ENCODE data around the gene SCARF2.

DNA sequence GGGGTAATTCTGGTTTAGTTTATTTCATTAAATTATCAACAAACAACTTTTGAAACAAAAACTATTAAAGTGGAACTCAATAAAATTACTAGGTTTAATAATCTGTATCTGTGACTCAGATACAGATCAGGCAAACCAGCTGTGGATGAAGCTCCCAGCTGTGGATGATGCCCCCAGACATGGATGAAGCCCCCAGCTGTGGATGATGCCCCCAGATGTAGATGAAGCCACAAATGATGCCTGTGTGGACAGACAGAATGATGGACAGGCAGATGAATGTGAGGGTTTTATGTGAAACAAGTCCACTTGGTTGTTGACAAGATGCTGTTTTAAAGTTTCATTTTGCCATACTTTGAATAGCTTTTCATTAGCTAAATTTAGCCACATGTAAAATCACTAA is 49.4 kb downstream of the SCARF2 start:
- TF ChIP-seq, protein P1, sequence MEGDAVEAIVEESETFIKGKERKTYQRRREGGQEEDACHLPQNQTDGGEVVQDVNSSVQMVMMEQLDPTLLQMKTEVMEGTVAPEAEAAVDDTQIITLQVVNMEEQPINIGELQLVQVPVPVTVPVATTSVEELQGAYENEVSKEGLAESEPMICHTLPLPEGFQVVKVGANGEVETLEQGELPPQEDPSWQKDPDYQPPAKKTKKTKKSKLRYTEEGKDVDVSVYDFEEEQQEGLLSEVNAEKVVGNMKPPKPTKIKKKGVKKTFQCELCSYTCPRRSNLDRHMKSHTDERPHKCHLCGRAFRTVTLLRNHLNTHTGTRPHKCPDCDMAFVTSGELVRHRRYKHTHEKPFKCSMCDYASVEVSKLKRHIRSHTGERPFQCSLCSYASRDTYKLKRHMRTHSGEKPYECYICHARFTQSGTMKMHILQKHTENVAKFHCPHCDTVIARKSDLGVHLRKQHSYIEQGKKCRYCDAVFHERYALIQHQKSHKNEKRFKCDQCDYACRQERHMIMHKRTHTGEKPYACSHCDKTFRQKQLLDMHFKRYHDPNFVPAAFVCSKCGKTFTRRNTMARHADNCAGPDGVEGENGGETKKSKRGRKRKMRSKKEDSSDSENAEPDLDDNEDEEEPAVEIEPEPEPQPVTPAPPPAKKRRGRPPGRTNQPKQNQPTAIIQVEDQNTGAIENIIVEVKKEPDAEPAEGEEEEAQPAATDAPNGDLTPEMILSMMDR (IDR thresholded peaks at IDR 0.05; ENCODE audit: insufficient read depth, low read length), result no peak
- no peak for TF ChIP-seq GABPA (IDR thresholded peaks at IDR 0.05; ENCODE audit: low read depth)
- TF ChIP-seq POLR2AphosphoS5 (IDR thresholded peaks at IDR 0.05; ENCODE audit: low read depth), result no peak
- TF ChIP-seq, protein P2, sequence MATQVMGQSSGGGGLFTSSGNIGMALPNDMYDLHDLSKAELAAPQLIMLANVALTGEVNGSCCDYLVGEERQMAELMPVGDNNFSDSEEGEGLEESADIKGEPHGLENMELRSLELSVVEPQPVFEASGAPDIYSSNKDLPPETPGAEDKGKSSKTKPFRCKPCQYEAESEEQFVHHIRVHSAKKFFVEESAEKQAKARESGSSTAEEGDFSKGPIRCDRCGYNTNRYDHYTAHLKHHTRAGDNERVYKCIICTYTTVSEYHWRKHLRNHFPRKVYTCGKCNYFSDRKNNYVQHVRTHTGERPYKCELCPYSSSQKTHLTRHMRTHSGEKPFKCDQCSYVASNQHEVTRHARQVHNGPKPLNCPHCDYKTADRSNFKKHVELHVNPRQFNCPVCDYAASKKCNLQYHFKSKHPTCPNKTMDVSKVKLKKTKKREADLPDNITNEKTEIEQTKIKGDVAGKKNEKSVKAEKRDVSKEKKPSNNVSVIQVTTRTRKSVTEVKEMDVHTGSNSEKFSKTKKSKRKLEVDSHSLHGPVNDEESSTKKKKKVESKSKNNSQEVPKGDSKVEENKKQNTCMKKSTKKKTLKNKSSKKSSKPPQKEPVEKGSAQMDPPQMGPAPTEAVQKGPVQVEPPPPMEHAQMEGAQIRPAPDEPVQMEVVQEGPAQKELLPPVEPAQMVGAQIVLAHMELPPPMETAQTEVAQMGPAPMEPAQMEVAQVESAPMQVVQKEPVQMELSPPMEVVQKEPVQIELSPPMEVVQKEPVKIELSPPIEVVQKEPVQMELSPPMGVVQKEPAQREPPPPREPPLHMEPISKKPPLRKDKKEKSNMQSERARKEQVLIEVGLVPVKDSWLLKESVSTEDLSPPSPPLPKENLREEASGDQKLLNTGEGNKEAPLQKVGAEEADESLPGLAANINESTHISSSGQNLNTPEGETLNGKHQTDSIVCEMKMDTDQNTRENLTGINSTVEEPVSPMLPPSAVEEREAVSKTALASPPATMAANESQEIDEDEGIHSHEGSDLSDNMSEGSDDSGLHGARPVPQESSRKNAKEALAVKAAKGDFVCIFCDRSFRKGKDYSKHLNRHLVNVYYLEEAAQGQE (IDR thresholded peaks at IDR 0.05; ENCODE audit: insufficient replicate concordance, low read depth), result no peak
